H9 (cell line): ENCODE data around the gene KEL. TPM values are rescaled to one million over a fixed set of nuclear protein-coding genes. Genes with fewer than 3 reads are reported as not detected.

ENCODE experiments used
- DNase-seq: peaks from one replicate; pipeline ENCODE4 v3.0.0-alpha.2; 2017
- H2AFZ ChIP-seq: one replicate; pipeline ENCODE4 v1.6.1; 2013; ENCODE audit warnings: mild to moderate bottlenecking, low read length, control low read depth, moderate library complexity
- H2AK5ac ChIP-seq: 2 replicates; pipeline ENCODE4 v1.6.1; 2013; ENCODE audit warnings: low read length, control low read depth, mixed read lengths; ENCODE audit not compliant: insufficient read length
- H2BK120ac ChIP-seq: one replicate; pipeline ENCODE4 v1.6.1; 2013; ENCODE audit warnings: low read depth, mild to moderate bottlenecking, low read length, control low read depth, inconsistent platforms; ENCODE audit not compliant: poor library complexity, severe bottlenecking
- H2BK12ac ChIP-seq: 2 replicates; pipeline ENCODE4 v1.6.1; 2013; ENCODE audit warnings: low read length, control low read depth, mixed read lengths, low read depth; ENCODE audit not compliant: insufficient read length
- H2BK15ac ChIP-seq: 2 replicates; pipeline ENCODE4 v1.6.1; 2013; ENCODE audit warnings: low read depth, low read length, control low read depth
- H2BK20ac ChIP-seq: one replicate; pipeline ENCODE4 v1.6.1; 2013; ENCODE audit warnings: low read depth, mild to moderate bottlenecking, low read length, control low read depth, inconsistent platforms; ENCODE audit not compliant: poor library complexity, severe bottlenecking
- H2BK5ac ChIP-seq: 2 replicates; pipeline ENCODE4 v1.6.1; 2013; ENCODE audit warnings: low read length, control low read depth, mixed read lengths; ENCODE audit not compliant: insufficient read length
- H3K14ac ChIP-seq: 2 replicates; pipeline ENCODE4 v1.6.1; 2013; ENCODE audit warnings: low read length, control low read depth; ENCODE audit not compliant: insufficient read depth
- H3K18ac ChIP-seq: 2 replicates; pipeline ENCODE4 v1.6.1; 2013; ENCODE audit warnings: low read depth, mild to moderate bottlenecking, mixed read lengths, low read length, control low read depth; ENCODE audit not compliant: insufficient read length
- H3K23ac ChIP-seq: 2 replicates; pipeline ENCODE4 v1.6.1; 2013; ENCODE audit warnings: low read length, control low read depth, mixed read lengths, low read depth; ENCODE audit not compliant: insufficient read length
- H3K23me2 ChIP-seq: 2 replicates; pipeline ENCODE4 v1.6.1; 2013; ENCODE audit warnings: low read depth, mild to moderate bottlenecking, mixed read lengths, low read length, control low read depth; ENCODE audit not compliant: insufficient read length, poor library complexity, severe bottlenecking
- H3K27ac ChIP-seq: 2 replicates; pipeline ENCODE4 v1.5.1; 2013; ENCODE audit warnings: low read length, control low read depth, mixed read lengths, low read depth; ENCODE audit not compliant: insufficient read length
- H3K27me3 ChIP-seq: 2 replicates; pipeline ENCODE4 v1.6.1; 2013; ENCODE audit warnings: low read length, control low read depth, inconsistent platforms; ENCODE audit not compliant: insufficient read depth
- H3K4ac ChIP-seq: 2 replicates; pipeline ENCODE4 v1.6.1; 2013; ENCODE audit warnings: low read depth, mild to moderate bottlenecking, control low read depth, inconsistent platforms, low read length, moderate library complexity
- H3K4me1 ChIP-seq: 2 replicates; pipeline ENCODE4 v1.6.1; 2013; ENCODE audit warnings: low read length, control low read depth, inconsistent platforms; ENCODE audit not compliant: insufficient read depth
- H3K4me2 ChIP-seq: 2 replicates; pipeline ENCODE4 v1.6.1; 2013; ENCODE audit warnings: low read length, control low read depth, mixed read lengths; ENCODE audit not compliant: insufficient read length, insufficient read depth
- H3K56ac ChIP-seq: 2 replicates; pipeline ENCODE4 v1.6.1; 2013; ENCODE audit warnings: low read depth, mild to moderate bottlenecking, mixed read lengths, low read length, control low read depth; ENCODE audit not compliant: insufficient read length
- H3K79me1 ChIP-seq: 2 replicates; pipeline ENCODE4 v1.6.1; 2013; ENCODE audit warnings: low read depth, mild to moderate bottlenecking, moderate library complexity, low read length, control low read depth, inconsistent platforms; ENCODE audit not compliant: insufficient read depth, poor library complexity, severe bottlenecking
- H3K79me2 ChIP-seq: 2 replicates; pipeline ENCODE4 v1.6.1; 2013; ENCODE audit warnings: low read length, control low read depth, inconsistent platforms; ENCODE audit not compliant: insufficient read depth
- H3K9ac ChIP-seq: 2 replicates; pipeline ENCODE4 v1.6.1; 2013; ENCODE audit warnings: low read length, control low read depth, mixed read lengths; ENCODE audit not compliant: insufficient read length; ENCODE audit errors: extremely low read depth
- H3K9me3 ChIP-seq: one replicate; pipeline ENCODE4 v1.6.1; 2013; ENCODE audit warnings: low read depth, low read length, inconsistent platforms; ENCODE audit not compliant: control insufficient read depth
- H3T11ph ChIP-seq: one replicate; pipeline ENCODE4 v1.6.1; 2013; ENCODE audit warnings: mild to moderate bottlenecking, low read length, control low read depth, inconsistent platforms
- H4K20me1 ChIP-seq: one replicate; pipeline ENCODE4 v1.6.1; 2013; ENCODE audit not compliant: control insufficient read depth, insufficient read length, insufficient read depth
- H4K5ac ChIP-seq: 2 replicates; pipeline ENCODE4 v1.6.1; 2013; ENCODE audit warnings: low read depth, mild to moderate bottlenecking, mixed read lengths, low read length, control low read depth; ENCODE audit not compliant: insufficient read length
- H4K8ac ChIP-seq: replicated peaks from 2 replicates; pipeline ENCODE4 v1.6.1; 2013; ENCODE audit warnings: low read length, control low read depth, mixed read lengths, low read depth; ENCODE audit not compliant: insufficient read length
- H4K91ac ChIP-seq: 2 replicates; pipeline ENCODE4 v1.6.1; 2013; ENCODE audit warnings: low read depth, mild to moderate bottlenecking, moderate library complexity, mixed read lengths, low read length, control low read depth; ENCODE audit not compliant: insufficient read length
- H3K27ac Mint-ChIP-seq, 3 experiments: 2 replicates in 2 of 3; 3 replicates in 1 of 3; pipeline ENCODE4 v1.8.0; 2020 to 2021; ENCODE audit warnings: mixed read lengths in 3 of 3, mild to moderate bottlenecking in 1 of 3, moderate library complexity in 1 of 3
- H3K27me3 Mint-ChIP-seq: 2 replicates; pipeline ENCODE4 v1.8.0; 2021; ENCODE audit warnings: low read depth, mild to moderate bottlenecking, moderate library complexity, mixed read lengths
- H3K36me3 Mint-ChIP-seq, 3 experiments: 2 replicates in 2 of 3; 3 replicates in 1 of 3; pipeline ENCODE4 v1.8.0; 2020 to 2021; ENCODE audit warnings: low read depth in 3 of 3, mixed read lengths in 3 of 3; ENCODE audit not compliant: insufficient read depth in 1 of 3
- H3K4me1 Mint-ChIP-seq, 2 experiments: 2 replicates each; pipeline ENCODE4 v1.8.0; 2020; ENCODE audit warnings: mixed read lengths in 2 of 2
- H3K4me3 Mint-ChIP-seq, 2 experiments: 2 replicates in 1 of 2; 3 replicates in 1 of 2; pipeline ENCODE4 v1.8.0; 2020 to 2021; ENCODE audit warnings: mild to moderate bottlenecking in 2 of 2, mixed read lengths in 2 of 2, moderate library complexity in 1 of 2
- H3K9me3 Mint-ChIP-seq, 2 experiments: 2 replicates in 1 of 2; 3 replicates in 1 of 2; pipeline ENCODE4 v1.8.0; 2020; ENCODE audit warnings: mild to moderate bottlenecking in 2 of 2, mixed read lengths in 2 of 2, moderate library complexity in 1 of 2
- CTCF ChIP-seq: fragments of 200-600 bp; sonication (generic); conservative IDR thresholded peaks from 3 replicates; pipeline ENCODE4 v1.8.0; 2021; ENCODE audit warnings: antibody characterized with exemption, mild to moderate bottlenecking
- WGBS: extraction: QIAGEN DNeasy Blood & Tissue Kit; methylation state at CpG from one replicate; pipeline ENCODE4 v1.1.7; 2013; ENCODE audit warnings: missing lambda C conversion rate, low lambda C conversion rate, mixed read lengths; ENCODE audit not compliant: insufficient read length; ENCODE audit errors: extremely low coverage; 5-methylcytosine and 5-hydroxymethylcytosine counted together
- total RNA-seq: library from RNA; stranded (reverse); gene quantifications from 2 replicates; pipeline ENCODE4 v1.2.1, GENCODE V29; 2021

KEL gene
- total RNA-seq, 1 experiment from 2014 or later = 1.5 TPM

GRCh38 chr7:142901426-142902259 lies 60.5 kb downstream of the KEL start:
- H2BK12ac ChIP-seq = no peak overlapping the region
- DNase-seq = no peak
- no peaks in the 10 kb centered on the region; the same call in 1 of the 2 replicates for H3K4me1 ChIP-seq
- Mint-ChIP-seq H3K27ac (no peak overlapping the region), H3K27me3 (peaks cover 12% of the 10 kb centered on the region), H3K4me3 (no peak overlapping the region), H3K36me3 (peaks cover 3 to 22% (median 7%) of the 10 kb centered on the region in 3 experiments; a peak in 5 of 7 replicates), H3K4me1 (peaks cover 22 to 28% of the 10 kb centered on the region in 2 experiments), H3K9me3 (peaks cover 24 to 31% of the 10 kb centered on the region in 2 experiments)
- no peak for TF ChIP-seq CTCF
- H3K4ac ChIP-seq = no peak overlapping the region
- H2BK5ac ChIP-seq = no peak overlapping the region
- H3T11ph ChIP-seq = no peak overlapping the region
- WGBS = no CpG with 5 or more reads among the region's 15 CpGs
- H3K23ac ChIP-seq = no peak overlapping the region
- H3K23me2 ChIP-seq = no peaks in the 10 kb centered on the region
- no peak overlapping the region for H3K4me2 ChIP-seq
- no peak overlapping the region for H3K18ac ChIP-seq
- no peak overlapping the region for H2BK120ac ChIP-seq
- H3K14ac ChIP-seq = no peak overlapping the region
- H2BK15ac ChIP-seq = no peak overlapping the region
- H4K20me1 ChIP-seq = no peaks in the 10 kb centered on the region
- H2AK5ac ChIP-seq = no peak overlapping the region
- no peaks in the 10 kb centered on the region for H3K27me3 ChIP-seq
- H4K8ac ChIP-seq = no peak overlapping the region
- H3K9ac ChIP-seq = no peak overlapping the region
- no peak overlapping the region for H2AFZ ChIP-seq
- no peak overlapping the region for H4K5ac ChIP-seq
- no peak overlapping the region for H3K56ac ChIP-seq
- H4K91ac ChIP-seq = no peak overlapping the region
- peaks cover 11% of the 10 kb centered on the region for H3K9me3 ChIP-seq
- H3K79me2 ChIP-seq = no peaks in the 10 kb centered on the region
- H3K27ac ChIP-seq = no peak overlapping the region
- H2BK20ac ChIP-seq = no peak overlapping the region
- no peaks in the 10 kb centered on the region for H3K79me1 ChIP-seq
